ENCODE data around the gene MBNL1.
"Not testable (repeated sequence)": the region's sequence is repeated elsewhere in the genome, so short reads cannot be mapped to it uniquely, and the experiment has no call there.

Gene MBNL1

GRCh38 chr3:152356870-152357276, 88.1 kb downstream of the MBNL1 start:
- DNase-seq (ENCODE audit: low read depth) = no peak
- H3K4me3 ChIP-seq (ENCODE audit: low read length) = no peak overlapping the region
- H3K36me3 ChIP-seq (ENCODE audit: control insufficient read depth, insufficient read depth, low read length, severe bottlenecking) = peaks cover 6% of the 10 kb centered on the region
- H3K4me1 ChIP-seq (ENCODE audit: control insufficient read depth, insufficient read depth, low read length) = peaks cover 33% of the 10 kb centered on the region
- no peaks in the 10 kb centered on the region for H3K27me3 ChIP-seq (replicated peaks; ENCODE audit: control insufficient read depth, insufficient read depth, low read length)
- no peak overlapping the region for H3K9ac ChIP-seq (ENCODE audit: low read length)
- no peaks in the 10 kb centered on the region for H3K9me3 ChIP-seq (ENCODE audit: control insufficient read depth, low read length)

- peaks cover 6% of the 10 kb centered on the region for H3K36me3 ChIP-seq (ENCODE audit: control insufficient read depth, insufficient read depth, low read length, severe bottlenecking)
- no peak overlapping the region for H3K4me3 ChIP-seq (ENCODE audit: low read length)
- no peak for DNase-seq (ENCODE audit: low read depth)
- H3K27me3 ChIP-seq (replicated peaks; ENCODE audit: control insufficient read depth, insufficient read depth, low read length) = no peaks in the 10 kb centered on the region
- no peaks in the 10 kb centered on the region for H3K9me3 ChIP-seq (ENCODE audit: control insufficient read depth, low read length)
- H3K4me1 ChIP-seq (ENCODE audit: control insufficient read depth, insufficient read depth, low read length) = peaks cover 33% of the 10 kb centered on the region
- H3K9ac ChIP-seq (ENCODE audit: low read length) = no peak overlapping the region
These were observed 88.9 kb downstream of the MBNL1 start for GRCh38 chr3:152357587-152357986.

- no peaks in the 10 kb centered on the region for H3K27me3 ChIP-seq (replicated peaks; ENCODE audit: control insufficient read depth, insufficient read depth, low read length)
- no peak overlapping the region for H3K9ac ChIP-seq (ENCODE audit: low read length)
- no peak overlapping the region for H3K4me3 ChIP-seq (ENCODE audit: low read length)
- H3K4me1 ChIP-seq (ENCODE audit: control insufficient read depth, insufficient read depth, low read length) = peaks cover 33% of the 10 kb centered on the region
- no peak for DNase-seq (ENCODE audit: low read depth)
- H3K9me3 ChIP-seq (ENCODE audit: control insufficient read depth, low read length) = no peaks in the 10 kb centered on the region
- peaks cover 6% of the 10 kb centered on the region for H3K36me3 ChIP-seq (ENCODE audit: control insufficient read depth, insufficient read depth, low read length, severe bottlenecking)
These were observed 90.9 kb downstream of the MBNL1 start for GRCh38 chr3:152359385-152360248.

GRCh38 chr3:152360302-152360701, 91.6 kb downstream of the MBNL1 start:
- peaks cover 6% of the 10 kb centered on the region for H3K36me3 ChIP-seq (ENCODE audit: control insufficient read depth, insufficient read depth, low read length, severe bottlenecking)
- H3K4me3 ChIP-seq (ENCODE audit: low read length) = no peak overlapping the region

GRCh38 chr3:152360966-152361365, 92.2 kb downstream of the MBNL1 start:
- Histone ChIP-seq H3K9ac (ENCODE audit: low read length) (no peak overlapping the region), H3K36me3 (ENCODE audit: control insufficient read depth, insufficient read depth, low read length, severe bottlenecking) (peaks cover 6% of the 10 kb centered on the region), H3K27me3 (replicated peaks; ENCODE audit: control insufficient read depth, insufficient read depth, low read length) (no peaks in the 10 kb centered on the region), H3K4me1 (ENCODE audit: control insufficient read depth, insufficient read depth, low read length) (peaks cover 25% of the 10 kb centered on the region), H3K4me3 (ENCODE audit: low read length) (no peak overlapping the region), H3K9me3 (ENCODE audit: control insufficient read depth, low read length) (no peaks in the 10 kb centered on the region)
- no peak for DNase-seq (ENCODE audit: low read depth)

More at GRCh38 chr3:152360302-152360701, 91.6 kb downstream of the MBNL1 start:
- DNase-seq (ENCODE audit: low read depth) = no peak
- no peaks in the 10 kb centered on the region for H3K9me3 ChIP-seq (ENCODE audit: control insufficient read depth, low read length)
- no peak overlapping the region for H3K9ac ChIP-seq (ENCODE audit: low read length)
- H3K27me3 ChIP-seq (replicated peaks; ENCODE audit: control insufficient read depth, insufficient read depth, low read length) = no peaks in the 10 kb centered on the region
- H3K4me1 ChIP-seq (ENCODE audit: control insufficient read depth, insufficient read depth, low read length) = peaks cover 30% of the 10 kb centered on the region

GRCh38 chr3:152362086-152362485, 93.4 kb downstream of the MBNL1 start:
- DNase-seq (ENCODE audit: low read depth) = no peak
- Histone ChIP-seq H3K4me1 (ENCODE audit: control insufficient read depth, insufficient read depth, low read length) (peaks cover 28% of the 10 kb centered on the region), H3K9me3 (ENCODE audit: control insufficient read depth, low read length) (no peaks in the 10 kb centered on the region), H3K27me3 (replicated peaks; ENCODE audit: control insufficient read depth, insufficient read depth, low read length) (no peaks in the 10 kb centered on the region), H3K4me3 (ENCODE audit: low read length) (no peak overlapping the region), H3K9ac (ENCODE audit: low read length) (no peak overlapping the region), H3K36me3 (ENCODE audit: control insufficient read depth, insufficient read depth, low read length, severe bottlenecking) (peaks cover 6% of the 10 kb centered on the region)

- Histone ChIP-seq H3K27me3 (replicated peaks; ENCODE audit: control insufficient read depth, insufficient read depth, low read length) (no peaks in the 10 kb centered on the region), H3K36me3 (ENCODE audit: control insufficient read depth, insufficient read depth, low read length, severe bottlenecking) (peaks cover 6% of the 10 kb centered on the region), H3K9me3 (ENCODE audit: control insufficient read depth, low read length) (no peaks in the 10 kb centered on the region), H3K9ac (ENCODE audit: low read length) (no peak overlapping the region), H3K4me3 (ENCODE audit: low read length) (no peak overlapping the region), H3K4me1 (ENCODE audit: control insufficient read depth, insufficient read depth, low read length) (peaks cover 21% of the 10 kb centered on the region)
- no peak for DNase-seq (ENCODE audit: low read depth)
These were observed 95.5 kb downstream of the MBNL1 start for GRCh38 chr3:152364237-152364636.

GRCh38 chr3:152365126-152365525, 96.4 kb downstream of the MBNL1 start:
- DNase-seq (ENCODE audit: low read depth) = no peak
- no peak overlapping the region for H3K4me3 ChIP-seq (ENCODE audit: low read length)
- H3K4me1 ChIP-seq (ENCODE audit: control insufficient read depth, insufficient read depth, low read length) = peaks cover 14% of the 10 kb centered on the region
- no peaks in the 10 kb centered on the region for H3K27me3 ChIP-seq (replicated peaks; ENCODE audit: control insufficient read depth, insufficient read depth, low read length)
- no peak overlapping the region for H3K9ac ChIP-seq (ENCODE audit: low read length)
- peaks cover 6% of the 10 kb centered on the region for H3K36me3 ChIP-seq (ENCODE audit: control insufficient read depth, insufficient read depth, low read length, severe bottlenecking)
- no peaks in the 10 kb centered on the region for H3K9me3 ChIP-seq (ENCODE audit: control insufficient read depth, low read length)

GRCh38 chr3:152365766-152366593, 97.3 kb downstream of the MBNL1 start:
- no peak for DNase-seq (ENCODE audit: low read depth)
- H3K27me3 ChIP-seq (replicated peaks; ENCODE audit: control insufficient read depth, insufficient read depth, low read length) = no peaks in the 10 kb centered on the region
- peaks cover 9% of the 10 kb centered on the region for H3K4me1 ChIP-seq (ENCODE audit: control insufficient read depth, insufficient read depth, low read length)
- H3K36me3 ChIP-seq (ENCODE audit: control insufficient read depth, insufficient read depth, low read length, severe bottlenecking) = peaks cover 6% of the 10 kb centered on the region
- H3K9ac ChIP-seq (ENCODE audit: low read length) = no peak overlapping the region
- H3K9me3 ChIP-seq (ENCODE audit: control insufficient read depth, low read length) = no peaks in the 10 kb centered on the region
- no peak overlapping the region for H3K4me3 ChIP-seq (ENCODE audit: low read length)

GRCh38 chr3:152367192-152367591, 98.5 kb downstream of the MBNL1 start:
- not testable (repeated sequence) for H3K4me1 ChIP-seq (ENCODE audit: control insufficient read depth, insufficient read depth, low read length); H3K9me3 ChIP-seq (ENCODE audit: control insufficient read depth, low read length); H3K36me3 ChIP-seq (ENCODE audit: control insufficient read depth, insufficient read depth, low read length, severe bottlenecking); H3K4me3 ChIP-seq (ENCODE audit: low read length); H3K9ac ChIP-seq (ENCODE audit: low read length); DNase-seq (ENCODE audit: low read depth); H3K27me3 ChIP-seq (replicated peaks; ENCODE audit: control insufficient read depth, insufficient read depth, low read length)

GRCh38 chr3:152372633-152373032, 103.9 kb downstream of the MBNL1 start:
- not testable (repeated sequence) for H3K4me3 ChIP-seq (ENCODE audit: low read length); H3K36me3 ChIP-seq (ENCODE audit: control insufficient read depth, insufficient read depth, low read length, severe bottlenecking); H3K27me3 ChIP-seq (replicated peaks; ENCODE audit: control insufficient read depth, insufficient read depth, low read length); DNase-seq (ENCODE audit: low read depth); H3K9ac ChIP-seq (ENCODE audit: low read length); H3K9me3 ChIP-seq (ENCODE audit: control insufficient read depth, low read length)
- H3K4me1 ChIP-seq (ENCODE audit: control insufficient read depth, insufficient read depth, low read length) = peaks cover 26% of the 10 kb centered on the region

Measured in adipocyte (in vitro differentiated cells).